GM18511 (cell line): Measurements from ENCODE around the gene COMMD7.
A peak's percentile ranks its signal among the peaks of the same experiment; 100 is the strongest.

Source experiments
- ATAC-seq: cut with Tn5 transposase; IDR thresholded peaks from one replicate; pipeline ENCODE4 v1.9.1; 2021; ENCODE audit warnings: mild to moderate bottlenecking, moderate library complexity; ENCODE audit not compliant: unreplicated experiment

The COMMD7 gene

GRCh38 chr20:32652739-32653526 is 90.3 kb downstream of the COMMD7 start:
- peak; percentile 79 for ATAC-seq
